ENCODE results near the gene RBM7.

- TF ChIP-seq NPAS2 (CRISPR knock-in tag; IDR thresholded peaks at IDR 0.05; ENCODE audit: borderline replicate concordance) (no peak), ZFP41 (CRISPR knock-in tag; IDR thresholded peaks at IDR 0.05; ENCODE audit: borderline replicate concordance) (no peak), TCF7L2 (IDR thresholded peaks at IDR 0.05; ENCODE audit: low read depth, low read length) (no peak), JUNB (CRISPR knock-in tag; IDR thresholded peaks at IDR 0.05; ENCODE audit: borderline replicate concordance) (no peak), YY1 (IDR thresholded peaks at IDR 0.05; ENCODE audit: insufficient read depth, insufficient replicate concordance, low read depth, low read length) (no peak), ZBTB2 (CRISPR knock-in tag; IDR thresholded peaks at IDR 0.05; ENCODE audit: low read depth) (no peak)
These were observed 49.4 kb downstream of the RBM7 start for GRCh38 chr11:114449845-114450244.
